Peyer's patch (tissue), 4 donors: Measurements from ENCODE around the gene APPBP2.

ENCODE experiments used
- CTCF ChIP-seq, 6 experiments: fragments of 450-650 bp in 4 of 6; fragments of 200-600 bp in 2 of 6; sonication (generic) in 1 of 6; IDR thresholded peaks; one replicate each; pipeline ENCODE4 v1.5.1; 2017 to 2019; ENCODE audit warnings: antibody characterized with exemption in 6 of 6, mild to moderate bottlenecking in 3 of 6, moderate library complexity in 1 of 6
- POLR2A ChIP-seq, 2 donors: fragments of 450-650 bp; IDR thresholded peaks; one replicate each; pipeline ENCODE4 v1.5.1; 2017; ENCODE audit warnings: antibody characterized with exemption in 2 of 2, mild to moderate bottlenecking in 2 of 2, moderate library complexity in 2 of 2

GRCh38 chr17:60410001-60410400 lies 116.0 kb downstream of the APPBP2 start:
- no peak for TF ChIP-seq POLR2A (IDR thresholded peaks at IDR 0.05)
- no peak for TF ChIP-seq CTCF (IDR thresholded peaks at IDR 0.05)
